ENCODE results near the gene AOC1.

The AOC1 gene

GRCh38 chr7:150879345-150879744, 27.0 kb downstream of the AOC1 start:
- Histone ChIP-seq H2AFZ (ENCODE audit: low read length) (no peak overlapping the region), H3K14ac (ENCODE audit: low read length) (no peak overlapping the region), H2BK120ac (ENCODE audit: low read depth, low read length) (no peak overlapping the region), H3K9ac (ENCODE audit: low read depth, low read length, poor library complexity) (no peak overlapping the region), H3K79me1 (ENCODE audit: low read depth, low read length) (no peaks in the 10 kb centered on the region), H3K27ac (replicated peaks; ENCODE audit: low read length) (no peak overlapping the region), H2BK12ac (ENCODE audit: low read length) (no peak overlapping the region), H3K23ac (ENCODE audit: low read depth, low read length, poor library complexity) (no peak overlapping the region), H4K91ac (ENCODE audit: low read depth, low read length, poor library complexity) (no peak overlapping the region), H3K4me3 (ENCODE audit: low read length in 2 of 2) (no peak overlapping the region), H3K4me2 (ENCODE audit: insufficient read depth, low read length, poor library complexity, severe bottlenecking) (no peak overlapping the region), H3K18ac (ENCODE audit: low read length) (no peak overlapping the region), H2AK5ac (ENCODE audit: low read depth, low read length) (no peak overlapping the region), H3K36me3 (replicated peaks in 1 of 2; ENCODE audit: control insufficient read depth in 2 of 2, insufficient read depth in 2 of 2, low read length in 2 of 2) (no peaks in the 10 kb centered on the region), H3K4ac (ENCODE audit: low read length) (no peak overlapping the region), H4K8ac (ENCODE audit: low read depth, low read length) (no peak overlapping the region), H3K27me3 (ENCODE audit: control insufficient read depth in 3 of 3, insufficient read depth in 3 of 3, low read depth in 1 of 3, low read length in 3 of 3) (no peaks in the 10 kb centered on the region), H3K4me1 (ENCODE audit: control insufficient read depth in 2 of 2, insufficient read depth in 1 of 2, low read depth in 1 of 2, low read length in 2 of 2) (peaks cover 0 to 4% of the 10 kb centered on the region in 2 donors), H2BK5ac (ENCODE audit: low read length) (no peak overlapping the region), H2BK15ac (ENCODE audit: low read length) (no peak overlapping the region), H3K9me3 (replicated peaks in 1 of 2; ENCODE audit: control insufficient read depth in 2 of 2, insufficient read depth in 1 of 2, low read depth in 1 of 2, low read length in 2 of 2) (peaks cover 0 to 2% of the 10 kb centered on the region in 2 donors)
- DNase-seq (ENCODE audit: low spot score): no peak

GRCh38 chr7:150881189-150881588, 28.9 kb downstream of the AOC1 start:
- Histone ChIP-seq H3K79me1 (ENCODE audit: low read depth, low read length) (no peaks in the 10 kb centered on the region), H2AFZ (ENCODE audit: low read length) (no peak overlapping the region), H3K4ac (ENCODE audit: low read length) (no peak overlapping the region), H3K23ac (ENCODE audit: low read depth, low read length, poor library complexity) (no peak overlapping the region), H3K14ac (ENCODE audit: low read length) (no peak overlapping the region), H3K4me1 (ENCODE audit: control insufficient read depth in 2 of 2, insufficient read depth in 1 of 2, low read depth in 1 of 2, low read length in 2 of 2) (peaks cover 0 to 4% of the 10 kb centered on the region in 2 donors), H4K91ac (ENCODE audit: low read depth, low read length, poor library complexity) (no peak overlapping the region), H3K9ac (ENCODE audit: low read depth, low read length, poor library complexity) (no peak overlapping the region), H3K27ac (replicated peaks; ENCODE audit: low read length) (no peak overlapping the region), H3K9me3 (replicated peaks in 1 of 2; ENCODE audit: control insufficient read depth in 2 of 2, insufficient read depth in 1 of 2, low read depth in 1 of 2, low read length in 2 of 2) (peaks cover 0 to 2% of the 10 kb centered on the region in 2 donors), H3K18ac (ENCODE audit: low read length) (no peak overlapping the region), H2BK12ac (ENCODE audit: low read length) (no peak overlapping the region), H3K36me3 (replicated peaks in 1 of 2; ENCODE audit: control insufficient read depth in 2 of 2, insufficient read depth in 2 of 2, low read length in 2 of 2) (no peaks in the 10 kb centered on the region), H2BK5ac (ENCODE audit: low read length) (no peak overlapping the region), H2BK120ac (ENCODE audit: low read depth, low read length) (no peak overlapping the region), H2BK15ac (ENCODE audit: low read length) (no peak overlapping the region), H3K4me2 (ENCODE audit: insufficient read depth, low read length, poor library complexity, severe bottlenecking) (no peak overlapping the region), H3K4me3 (ENCODE audit: low read length in 2 of 2) (no peak overlapping the region), H2AK5ac (ENCODE audit: low read depth, low read length) (no peak overlapping the region), H3K27me3 (ENCODE audit: control insufficient read depth in 3 of 3, insufficient read depth in 3 of 3, low read depth in 1 of 3, low read length in 3 of 3) (no peaks in the 10 kb centered on the region), H4K8ac (ENCODE audit: low read depth, low read length) (no peak overlapping the region)
- WGBS, 2 donors (ENCODE audit: extremely low coverage in 2 of 2, insufficient read length in 2 of 2, insufficient replicate concordance in 1 of 2): no CpG with 5 or more reads among the region's 1 CpG
- no peak for DNase-seq (ENCODE audit: low spot score)

GRCh38 chr7:150890853-150891584, 38.7 kb downstream of the AOC1 start:
- Histone ChIP-seq H3K23ac (ENCODE audit: low read depth, low read length, poor library complexity) (no peak overlapping the region), H3K27ac (replicated peaks; ENCODE audit: low read length) (no peak overlapping the region), H4K91ac (ENCODE audit: low read depth, low read length, poor library complexity) (no peak overlapping the region), H2BK12ac (ENCODE audit: low read length) (no peak overlapping the region), H3K9ac (ENCODE audit: low read depth, low read length, poor library complexity) (no peak overlapping the region), H3K9me3 (replicated peaks in 1 of 2; ENCODE audit: control insufficient read depth in 2 of 2, insufficient read depth in 1 of 2, low read depth in 1 of 2, low read length in 2 of 2) (no peaks in the 10 kb centered on the region), H3K36me3 (replicated peaks in 1 of 2; ENCODE audit: control insufficient read depth in 2 of 2, insufficient read depth in 2 of 2, low read length in 2 of 2) (no peaks in the 10 kb centered on the region), H2AFZ (ENCODE audit: low read length) (no peak overlapping the region), H3K14ac (ENCODE audit: low read length) (no peak overlapping the region), H3K4me2 (ENCODE audit: insufficient read depth, low read length, poor library complexity, severe bottlenecking) (no peak overlapping the region), H2BK15ac (ENCODE audit: low read length) (no peak overlapping the region), H2BK5ac (ENCODE audit: low read length) (no peak overlapping the region), H2BK120ac (ENCODE audit: low read depth, low read length) (no peak overlapping the region), H3K18ac (ENCODE audit: low read length) (no peak overlapping the region), H2AK5ac (ENCODE audit: low read depth, low read length) (no peak overlapping the region), H3K79me1 (ENCODE audit: low read depth, low read length) (no peaks in the 10 kb centered on the region), H3K4ac (ENCODE audit: low read length) (no peak overlapping the region), H4K8ac (ENCODE audit: low read depth, low read length) (no peak overlapping the region), H3K27me3 (ENCODE audit: control insufficient read depth in 3 of 3, insufficient read depth in 3 of 3, low read depth in 1 of 3, low read length in 3 of 3) (no peaks in the 10 kb centered on the region), H3K4me1 (ENCODE audit: control insufficient read depth in 2 of 2, insufficient read depth in 1 of 2, low read depth in 1 of 2, low read length in 2 of 2) (no peaks in the 10 kb centered on the region), H3K4me3 (ENCODE audit: low read length in 2 of 2) (no peak overlapping the region)
- no peak for DNase-seq (ENCODE audit: low spot score)
- WGBS, 2 donors (ENCODE audit: extremely low coverage in 2 of 2, insufficient read length in 2 of 2, insufficient replicate concordance in 1 of 2): no CpG with 5 or more reads among the region's 2 CpGs

- Histone ChIP-seq H3K18ac (ENCODE audit: low read length) (no peak overlapping the region), H3K4me1 (ENCODE audit: control insufficient read depth in 2 of 2, insufficient read depth in 1 of 2, low read depth in 1 of 2, low read length in 2 of 2) (no peaks in the 10 kb centered on the region), H2BK5ac (ENCODE audit: low read length) (no peak overlapping the region), H3K9me3 (replicated peaks in 1 of 2; ENCODE audit: control insufficient read depth in 2 of 2, insufficient read depth in 1 of 2, low read depth in 1 of 2, low read length in 2 of 2) (no peaks in the 10 kb centered on the region), H2BK120ac (ENCODE audit: low read depth, low read length) (no peak overlapping the region), H2AK5ac (ENCODE audit: low read depth, low read length) (no peak overlapping the region), H2BK12ac (ENCODE audit: low read length) (no peak overlapping the region), H3K27me3 (ENCODE audit: control insufficient read depth in 3 of 3, insufficient read depth in 3 of 3, low read depth in 1 of 3, low read length in 3 of 3) (peaks cover 0 to under 1% (median 0%) of the 10 kb centered on the region in 3 experiments), H4K8ac (ENCODE audit: low read depth, low read length) (no peak overlapping the region), H3K23ac (ENCODE audit: low read depth, low read length, poor library complexity) (no peak overlapping the region), H3K79me1 (ENCODE audit: low read depth, low read length) (no peaks in the 10 kb centered on the region), H3K36me3 (replicated peaks in 1 of 2; ENCODE audit: control insufficient read depth in 2 of 2, insufficient read depth in 2 of 2, low read length in 2 of 2) (no peaks in the 10 kb centered on the region), H3K4me2 (ENCODE audit: insufficient read depth, low read length, poor library complexity, severe bottlenecking) (no peak overlapping the region), H2AFZ (ENCODE audit: low read length) (no peak overlapping the region), H3K27ac (replicated peaks; ENCODE audit: low read length) (no peak overlapping the region), H3K14ac (ENCODE audit: low read length) (no peak overlapping the region), H3K4me3 (ENCODE audit: low read length in 2 of 2) (no peak overlapping the region), H2BK15ac (ENCODE audit: low read length) (no peak overlapping the region), H3K4ac (ENCODE audit: low read length) (no peak overlapping the region), H3K9ac (ENCODE audit: low read depth, low read length, poor library complexity) (no peak overlapping the region), H4K91ac (ENCODE audit: low read depth, low read length, poor library complexity) (no peak overlapping the region)
- WGBS, 2 donors (ENCODE audit: extremely low coverage in 2 of 2, insufficient read length in 2 of 2, insufficient replicate concordance in 1 of 2): no CpG with 5 or more reads among the region's 5 CpGs
- DNase-seq (ENCODE audit: low spot score): no peak
Observed at GRCh38 chr7:150891740-150892139, 39.4 kb downstream of the AOC1 start.

All from neuronal stem cell (in vitro differentiated cells).